Measurements from ENCODE around the gene FUZ. TPM values are rescaled to one million over a fixed set of nuclear protein-coding genes. Genes with fewer than 3 reads are reported as not detected.

The FUZ gene
- total RNA-seq, 6 experiments from 2014 or later = 3.7 to 10.7 (median 6.3) TPM

DNA sequence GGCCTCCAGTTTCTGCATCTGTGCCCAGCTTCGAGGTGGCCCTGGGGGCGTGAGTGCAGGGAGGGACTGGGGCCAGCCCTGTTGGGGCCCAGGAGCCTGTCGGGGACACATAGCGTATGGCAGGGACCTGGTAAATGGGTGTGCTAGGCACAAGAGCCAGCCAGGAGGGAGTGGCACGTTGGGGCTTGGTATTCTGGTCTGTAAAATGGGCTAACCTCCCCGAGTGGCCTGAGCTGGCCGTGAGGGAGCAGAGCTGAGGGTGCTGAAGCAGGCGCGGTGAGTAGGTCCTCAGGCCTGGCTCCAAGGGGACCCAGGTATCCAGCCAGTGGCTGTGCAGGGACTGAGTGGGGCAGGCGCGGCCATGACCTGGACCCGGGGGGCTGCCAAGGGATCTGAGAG is 42.2 kb upstream of the FUZ start:
- intact Hi-C loops (cut with DNase I) = no loop called here
- TF ChIP-seq POLR2A (IDR thresholded peaks at IDR 0.05) = no peak
- TF ChIP-seq, protein P1, sequence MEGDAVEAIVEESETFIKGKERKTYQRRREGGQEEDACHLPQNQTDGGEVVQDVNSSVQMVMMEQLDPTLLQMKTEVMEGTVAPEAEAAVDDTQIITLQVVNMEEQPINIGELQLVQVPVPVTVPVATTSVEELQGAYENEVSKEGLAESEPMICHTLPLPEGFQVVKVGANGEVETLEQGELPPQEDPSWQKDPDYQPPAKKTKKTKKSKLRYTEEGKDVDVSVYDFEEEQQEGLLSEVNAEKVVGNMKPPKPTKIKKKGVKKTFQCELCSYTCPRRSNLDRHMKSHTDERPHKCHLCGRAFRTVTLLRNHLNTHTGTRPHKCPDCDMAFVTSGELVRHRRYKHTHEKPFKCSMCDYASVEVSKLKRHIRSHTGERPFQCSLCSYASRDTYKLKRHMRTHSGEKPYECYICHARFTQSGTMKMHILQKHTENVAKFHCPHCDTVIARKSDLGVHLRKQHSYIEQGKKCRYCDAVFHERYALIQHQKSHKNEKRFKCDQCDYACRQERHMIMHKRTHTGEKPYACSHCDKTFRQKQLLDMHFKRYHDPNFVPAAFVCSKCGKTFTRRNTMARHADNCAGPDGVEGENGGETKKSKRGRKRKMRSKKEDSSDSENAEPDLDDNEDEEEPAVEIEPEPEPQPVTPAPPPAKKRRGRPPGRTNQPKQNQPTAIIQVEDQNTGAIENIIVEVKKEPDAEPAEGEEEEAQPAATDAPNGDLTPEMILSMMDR (IDR thresholded peaks at IDR 0.05) = no peak
- DNase-seq = peak in 1 of 3 donors; percentile 46
- no peaks in the 10 kb centered on the region for H3K27me3 ChIP-seq
- no peak for ATAC-seq
- H3K4me3 ChIP-seq = no peak overlapping the region
- H3K9me3 ChIP-seq = no peaks in the 10 kb centered on the region
- no peak overlapping the region for H3K27ac ChIP-seq
- 90% methylated on average over 6 of the region's 12 CpGs for WGBS (ENCODE audit: insufficient coverage, low coverage, low lambda C conversion rate, missing lambda C conversion rate)
- peaks cover 0 to 36% (median 2%) of the 10 kb centered on the region in 4 donors for H3K36me3 ChIP-seq
- H3K4me1 ChIP-seq = peaks cover 0 to 17% (median 5%) of the 10 kb centered on the region in 4 donors

GRCh38 chr19:49854378-49855263 is 41.5 kb upstream of the FUZ start:
- ATAC-seq = no peak
- H3K4me3 ChIP-seq = no peak overlapping the region
- no CpG with 5 or more reads among the region's 39 CpGs for WGBS (ENCODE audit: insufficient coverage, low coverage, low lambda C conversion rate, missing lambda C conversion rate)

GRCh38 chr19:49853852-49854377 is 40.8 kb upstream of the FUZ start:
- peak in 2 of 3 donors; percentile 45 to 50 for DNase-seq
- peaks cover 0 to 29% (median 2%) of the 10 kb centered on the region in 4 donors for H3K36me3 ChIP-seq

More at GRCh38 chr19:49854378-49855263, 41.5 kb upstream of the FUZ start:
- H3K9me3 ChIP-seq = no peaks in the 10 kb centered on the region
- intact Hi-C loops (cut with DNase I) = no loop called here
- peaks cover 0 to 22% (median 6%) of the 10 kb centered on the region in 4 donors for H3K4me1 ChIP-seq
- TF ChIP-seq, protein P1 (IDR thresholded peaks at IDR 0.05) = no peak
- TF ChIP-seq POLR2A (IDR thresholded peaks at IDR 0.05) = no peak
- peaks cover 0 to 32% (median 2%) of the 10 kb centered on the region in 4 donors for H3K36me3 ChIP-seq
- H3K27me3 ChIP-seq = no peaks in the 10 kb centered on the region
- peak in 2 of 3 donors; percentile 50 to 58 for DNase-seq
- H3K27ac ChIP-seq = no peak overlapping the region

DNA sequence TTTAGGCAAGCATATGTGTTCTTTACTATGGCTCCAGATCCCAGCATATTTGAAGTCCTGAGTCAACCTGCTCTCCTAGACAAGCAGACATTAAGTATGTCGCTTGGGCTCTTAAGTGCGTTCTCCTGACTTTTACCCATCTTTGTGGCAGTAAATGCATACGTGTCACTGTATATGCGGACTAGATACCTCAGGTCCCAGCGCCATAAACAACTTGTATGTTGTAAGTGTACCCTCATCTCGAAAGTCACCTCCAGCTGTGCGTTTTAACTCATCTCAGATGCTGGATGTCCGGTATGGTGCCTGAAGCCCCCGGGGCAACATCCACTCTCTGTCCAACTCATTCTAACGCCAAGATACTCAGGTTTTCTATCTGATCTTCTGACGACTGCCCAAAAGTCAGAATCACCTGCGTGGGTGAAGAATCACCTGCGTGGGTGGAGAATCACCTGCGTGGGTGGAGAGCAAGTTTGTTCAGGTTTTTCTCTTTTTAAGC is 39.6 kb upstream of the FUZ start:
- 34% methylated on average over 10 of the region's 14 CpGs for WGBS (ENCODE audit: insufficient coverage, low coverage, low lambda C conversion rate, missing lambda C conversion rate)
- H3K9me3 ChIP-seq = no peaks in the 10 kb centered on the region
- no peak for DNase-seq
- H3K27ac ChIP-seq = no peak overlapping the region
- peaks cover 0 to 19% (median 0%) of the 10 kb centered on the region in 4 donors for H3K36me3 ChIP-seq
- no peak for ATAC-seq
- intact Hi-C loops (cut with DNase I) = no loop called here
- TF ChIP-seq POLR2A (IDR thresholded peaks at IDR 0.05) = no peak
- TF ChIP-seq, protein P1 (IDR thresholded peaks at IDR 0.05) = no peak
- no peaks in the 10 kb centered on the region for H3K27me3 ChIP-seq
- H3K4me1 ChIP-seq = peaks cover 0 to 22% (median 6%) of the 10 kb centered on the region in 4 donors
- H3K4me3 ChIP-seq = peak overlapping the region in 2 of 3 donors; percentile 91 to 98

More at GRCh38 chr19:49853852-49854377, 40.8 kb upstream of the FUZ start:
- Histone ChIP-seq H3K27ac (no peak overlapping the region), H3K4me1 (peaks cover 0 to 22% (median 6%) of the 10 kb centered on the region in 4 donors), H3K27me3 (no peaks in the 10 kb centered on the region), H3K4me3 (no peak overlapping the region), H3K9me3 (no peaks in the 10 kb centered on the region)
- 87% methylated on average over 6 of the region's 10 CpGs for WGBS (ENCODE audit: insufficient coverage, low coverage, low lambda C conversion rate, missing lambda C conversion rate)
- intact Hi-C loops (cut with DNase I) = no loop called here
- no peak for ATAC-seq
- TF ChIP-seq, protein P1 (IDR thresholded peaks at IDR 0.05) = no peak
- no peak for TF ChIP-seq POLR2A (IDR thresholded peaks at IDR 0.05)
